A172 (cell line): ENCODE data around the gene MMP13. TPM values are rescaled to one million over a fixed set of nuclear protein-coding genes. Genes with fewer than 3 reads are reported as not detected.
"Not testable (repeated sequence)": the region's sequence is repeated elsewhere in the genome, so short reads cannot be mapped to it uniquely, and the experiment has no call there.

Experiments used
- DNase-seq: peaks from one replicate; pipeline ENCODE4 v3.0.0-alpha.2; 2015; ENCODE audit warnings: low spot score
- total RNA-seq: library from RNA; depleted of rRNA; stranded (reverse); fragments of >200 nt; shearing (Covaris generic); gene quantifications from 2 replicates; pipeline ENCODE4 v1.2.3, GENCODE V29; 2014; rRNA removed

MMP13 gene
- 2.3 and 4.2 TPM in 2 replicates for total RNA-seq

- DNase-seq, result peak; percentile 46
These were observed at the start of gene MMP13 for GRCh38 chr11:102955624-102956023. MMP13 (minus strand) TSS chr11:102955732; CDS start chr11:102955705, 27 bp downstream.

GRCh38 chr11:103004234-103004633, 48.7 kb upstream of the MMP13 start:
- DNase-seq, result not testable (repeated sequence)

GRCh38 chr11:102994105-102994504, 38.6 kb upstream of the MMP13 start:
- DNase-seq, result peak; percentile 13

DNA sequence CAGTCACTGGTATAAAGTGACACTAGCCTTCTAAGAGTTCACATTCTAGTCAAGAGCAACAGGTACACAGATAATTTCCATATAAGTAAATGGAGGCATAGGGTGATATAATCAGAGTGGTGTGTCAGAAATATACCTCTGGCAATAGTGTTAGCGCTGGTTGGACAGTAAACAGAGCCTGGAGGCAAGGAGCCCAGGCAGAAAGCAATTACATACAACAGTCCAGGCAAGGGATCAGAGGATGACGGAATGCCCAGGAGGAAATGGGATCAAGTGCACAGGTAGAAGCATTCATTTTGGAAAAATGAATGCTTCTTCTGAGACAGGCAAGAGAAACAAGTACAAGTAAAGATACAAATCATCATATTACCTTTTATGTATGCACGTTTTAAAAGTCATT, 36.2 kb upstream of the MMP13 start:
- no peak for DNase-seq

DNA sequence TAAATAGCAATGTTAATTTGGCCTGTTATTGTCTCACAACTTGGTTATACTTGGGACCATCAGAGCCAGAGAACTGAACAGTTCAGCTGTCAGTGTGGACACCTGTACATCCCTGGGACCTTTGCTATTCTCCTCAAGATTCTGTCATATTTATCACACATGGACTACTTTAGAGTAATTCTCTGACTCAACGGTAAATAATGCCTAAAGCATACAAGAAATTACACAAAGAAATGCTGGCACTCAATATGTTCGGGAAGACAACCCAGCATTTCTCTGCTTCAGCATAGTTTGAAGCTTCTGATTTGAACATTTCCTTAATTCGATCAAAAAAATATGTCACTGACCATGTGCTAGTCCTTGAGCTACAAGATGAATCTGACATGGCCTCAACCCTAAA, 34.6 kb upstream of the MMP13 start:
- DNase-seq, result no peak

GRCh38 chr11:102989379-102990047, 34.0 kb upstream of the MMP13 start:
- DNase-seq, result no peak

GRCh38 chr11:102986815-102987214, 31.3 kb upstream of the MMP13 start:
- DNase-seq, result peak; percentile 37

DNA sequence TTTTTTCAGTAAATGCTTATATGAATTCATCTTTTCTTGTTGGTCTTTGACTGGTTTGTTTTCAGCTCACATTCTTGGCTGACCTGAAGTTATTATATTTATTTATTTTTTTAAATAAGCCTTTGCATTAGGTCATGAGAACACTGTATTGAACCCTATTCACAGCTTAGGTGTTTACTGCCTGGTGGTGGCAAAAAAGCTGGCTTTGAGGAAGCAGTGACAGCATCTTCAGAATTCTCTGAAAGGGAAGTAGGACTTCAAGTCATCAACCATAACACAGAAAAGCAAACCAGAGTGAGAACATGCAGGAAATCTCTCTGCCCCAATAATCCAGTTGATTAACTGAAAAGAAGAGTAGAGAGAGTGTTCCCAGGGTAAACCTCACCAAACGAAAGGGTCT, 30.3 kb upstream of the MMP13 start:
- DNase-seq, result no peak

DNA sequence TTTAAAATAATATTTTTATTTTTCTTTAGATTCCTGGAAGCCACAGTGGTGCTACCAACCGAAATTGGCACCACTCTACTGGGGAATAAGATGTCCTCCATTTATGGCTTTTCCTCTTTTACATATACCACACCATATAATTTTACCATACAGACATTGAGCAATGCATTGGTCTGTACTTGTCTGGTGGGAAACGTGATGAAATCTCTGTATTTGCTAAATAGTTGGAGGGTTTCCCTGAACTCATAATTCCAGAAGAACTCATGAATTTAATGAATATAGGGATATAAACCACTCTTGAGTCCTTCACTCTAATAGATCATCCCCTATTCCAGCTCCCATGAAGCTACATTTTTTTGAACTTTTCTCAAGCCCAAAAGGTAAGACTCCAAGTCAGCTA, 28.0 kb upstream of the MMP13 start:
- DNase-seq, result no peak

DNA sequence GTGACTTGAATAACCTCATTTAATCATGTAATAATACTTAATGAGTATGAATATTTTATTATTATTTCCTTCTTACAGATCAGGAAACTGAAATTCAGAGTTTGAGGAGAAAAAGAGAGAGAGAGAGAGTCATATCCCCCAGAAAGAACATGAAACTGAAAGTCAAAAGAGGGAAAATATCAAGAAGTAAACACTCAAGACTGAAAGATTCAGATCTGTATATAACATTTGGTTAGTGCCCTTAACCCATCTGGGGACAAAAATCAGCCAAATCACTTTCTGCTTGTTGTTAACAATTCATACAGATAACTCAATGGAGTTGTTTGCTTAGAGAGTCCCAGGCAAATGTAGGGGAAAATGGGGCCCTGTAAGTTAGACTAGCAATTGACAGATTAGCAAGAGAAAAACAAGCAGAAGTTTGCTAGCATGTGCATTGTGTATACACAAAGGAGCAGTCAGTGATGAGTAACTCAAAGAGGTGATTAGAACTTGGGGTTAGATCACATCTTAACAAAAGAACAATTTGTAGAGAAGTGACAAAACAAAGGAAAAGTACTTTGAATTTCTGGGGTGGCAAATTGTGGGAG, 25.9 kb upstream of the MMP13 start:
- DNase-seq, result no peak

DNA sequence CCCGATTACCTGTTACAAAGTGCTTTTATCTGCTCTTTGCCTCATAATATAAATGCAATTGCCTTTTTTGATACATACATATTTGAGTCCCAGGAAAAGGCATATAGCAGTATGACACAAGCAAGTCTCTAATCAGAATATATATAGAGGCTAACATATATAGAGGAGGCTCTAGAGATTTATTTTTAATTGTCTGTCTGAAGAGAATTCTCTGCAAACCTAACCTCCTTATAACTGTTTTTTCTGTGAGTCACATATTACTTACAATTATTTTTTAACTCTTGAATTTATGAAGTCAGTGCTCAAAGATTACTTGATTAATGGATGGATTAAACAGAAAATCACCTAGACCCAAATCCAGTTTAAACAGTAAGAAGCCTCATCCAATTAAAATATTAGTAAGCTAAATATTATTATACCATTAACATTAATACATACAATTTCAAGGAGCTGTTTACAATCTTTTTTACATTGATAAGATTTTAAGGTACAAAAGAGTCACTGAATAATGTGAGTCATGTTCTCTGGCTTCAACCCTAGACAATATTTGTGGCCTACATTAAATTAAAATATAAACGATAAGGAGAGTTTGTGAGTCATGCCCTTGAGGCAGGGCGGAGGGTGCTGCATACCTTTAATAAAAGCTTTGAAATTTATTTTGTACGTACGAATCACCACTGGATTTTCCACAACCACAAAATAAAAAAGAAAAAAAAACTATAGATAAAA, 19.2 kb upstream of the MMP13 start:
- peak; percentile 63 for DNase-seq

GRCh38 chr11:102973698-102974097, 18.2 kb upstream of the MMP13 start:
- not testable (repeated sequence) for DNase-seq

DNA sequence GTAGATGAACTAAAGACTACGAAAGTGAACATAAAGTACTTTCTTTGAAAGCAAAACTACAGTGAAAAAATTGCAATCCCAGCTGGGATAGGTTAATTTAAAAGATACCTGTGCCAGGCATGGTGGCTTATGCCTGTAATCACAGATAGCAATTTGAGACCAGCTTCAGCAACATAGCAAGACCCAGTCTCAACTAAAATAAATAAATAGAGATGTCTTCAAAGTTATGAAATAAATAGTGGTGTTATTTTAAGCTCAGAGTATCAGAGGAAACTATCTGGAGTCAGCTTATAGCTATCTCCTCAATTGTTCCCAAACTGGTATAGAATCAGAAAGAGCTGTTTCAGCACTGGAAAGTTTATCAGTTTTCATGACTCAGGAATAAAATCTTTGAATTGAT, 17.3 kb upstream of the MMP13 start:
- no peak for DNase-seq

- no peak for DNase-seq
These were observed 16.2 kb upstream of the MMP13 start for GRCh38 chr11:102971766-102972165.

GRCh38 chr11:102967497-102967896, 12.0 kb upstream of the MMP13 start:
- DNase-seq, result no peak

DNA sequence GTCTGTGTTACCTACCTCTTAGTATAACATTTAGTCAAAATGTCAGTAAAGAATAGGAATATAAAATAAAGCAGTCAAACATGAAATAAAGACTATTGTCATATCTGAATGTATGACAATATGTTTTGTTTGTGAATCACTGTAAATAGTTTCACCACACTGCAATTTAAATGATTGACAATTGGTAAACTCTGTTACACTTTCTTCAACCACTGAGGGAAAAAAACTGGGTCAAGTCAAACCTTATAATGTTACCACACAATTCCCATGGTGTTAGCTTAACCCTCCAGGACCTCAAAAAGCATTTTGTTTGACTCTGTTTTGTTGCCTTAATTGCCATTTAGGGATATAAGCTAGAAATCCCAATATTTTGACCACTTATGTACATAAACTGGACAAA, 10.5 kb upstream of the MMP13 start:
- DNase-seq, result no peak

GRCh38 chr11:102964867-102965266, 9.3 kb upstream of the MMP13 start:
- no peak for DNase-seq

- peak; percentile 37 for DNase-seq
These were observed 2.4 kb upstream of the MMP13 start for GRCh38 chr11:102957953-102958352.

- DNase-seq, result no peak
These were observed 4.9 kb downstream of the MMP13 start for GRCh38 chr11:102950622-102951081.

GRCh38 chr11:102946237-102946636, 9.3 kb downstream of the MMP13 start:
- no peak for DNase-seq

DNA sequence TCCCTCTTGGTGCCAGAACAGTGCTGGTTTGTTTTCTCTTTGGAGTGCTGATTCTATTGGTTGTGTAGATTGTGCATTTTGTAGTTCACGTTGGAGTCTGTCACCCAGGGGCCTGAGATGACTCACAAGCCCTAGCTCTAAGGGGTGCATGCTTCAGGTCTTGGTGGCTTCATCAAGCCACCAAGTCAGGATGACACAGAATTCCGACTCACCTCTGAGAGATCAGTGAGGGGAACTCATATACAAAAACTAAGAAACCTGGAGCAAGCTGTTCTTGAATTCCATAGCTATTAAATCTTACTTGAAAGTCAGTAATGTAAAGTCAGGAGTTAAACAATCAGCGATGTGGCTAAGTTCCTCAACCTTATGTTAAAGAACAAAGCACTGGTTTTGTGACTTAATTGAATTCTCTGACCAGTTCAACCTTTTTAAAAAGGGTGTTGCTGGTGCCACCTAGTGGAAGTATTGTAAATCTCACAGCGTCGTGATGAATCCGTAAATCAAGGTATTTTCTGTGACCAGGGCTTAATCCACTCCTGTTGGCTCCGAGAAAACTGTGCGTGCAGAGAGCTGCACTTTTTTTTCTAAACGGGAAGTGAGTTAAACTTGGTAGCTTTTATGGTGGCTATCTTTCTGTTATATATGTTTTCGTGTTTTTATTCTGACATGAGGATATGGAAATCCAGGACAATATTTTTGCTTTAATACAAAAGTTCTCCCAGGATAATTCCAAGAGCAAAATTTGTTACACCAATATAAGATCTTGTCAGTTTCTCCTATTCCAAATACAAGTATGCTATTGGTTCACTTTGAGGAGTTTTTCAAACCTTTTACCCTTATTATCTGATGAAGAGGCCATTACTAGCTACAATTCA, 14.6 kb downstream of the MMP13 start:
- DNase-seq, result peak; percentile 63
